Sciatic nerve (tissue), 1 donor: ENCODE measurements around the gene TMEM61. TPM values are rescaled to one million over a fixed set of nuclear protein-coding genes. Genes with fewer than 3 reads are reported as not detected.

Experiments used
- total RNA-seq: library from RNA; stranded (reverse); fragmentation: NEBNext Ultra II Directional; extraction: Animal tissue kit (Norgen Biotek cat#: 25700); gene quantifications from one replicate; pipeline ENCODE4 v1.2.1, GENCODE V29; 2021
- donor health status: DM: no; HTN: no; CAD: no.

TMEM61 gene
- total RNA-seq, 1 donor from 2014 or later: not detected

Other genes starting within 250 kb of the TMEM61 start
- gene PARS2, start 216.1 kb upstream of the TMEM61 start, total RNA-seq: 3.6 TPM
- 0.36 TPM for gene TTC22, start 179.3 kb upstream of the TMEM61 start, total RNA-seq
- 158 TPM for gene DHCR24, start 93.4 kb upstream of the TMEM61 start, total RNA-seq
- not detected for gene BSND, start 18.3 kb downstream of the TMEM61 start, total RNA-seq
- 8.6 TPM for gene PCSK9, start 58.9 kb downstream of the TMEM61 start, total RNA-seq
- 57.6 TPM for gene USP24, start 234.7 kb downstream of the TMEM61 start, total RNA-seq